Posterior cingulate gyrus (tissue), 11 donors: Measurements from ENCODE around the gene TNIP1.
A peak's percentile ranks its signal among the peaks of the same experiment; 100 is the strongest.

Experiments
- DNase-seq, 10 donors: peaks; one replicate each; pipeline versions ENCODE4 v3.0.0 to v3.0.0-alpha.2; 2020 to 2021; ENCODE audit warnings: mixed read lengths in 3 of 10
- intact Hi-C: fragments of 100-400 bp; cut with DNase I; formaldehyde crosslinking; loops from one replicate; pipeline ENCODE4 v1.15.1; 2023

The TNIP1 gene

DNA sequence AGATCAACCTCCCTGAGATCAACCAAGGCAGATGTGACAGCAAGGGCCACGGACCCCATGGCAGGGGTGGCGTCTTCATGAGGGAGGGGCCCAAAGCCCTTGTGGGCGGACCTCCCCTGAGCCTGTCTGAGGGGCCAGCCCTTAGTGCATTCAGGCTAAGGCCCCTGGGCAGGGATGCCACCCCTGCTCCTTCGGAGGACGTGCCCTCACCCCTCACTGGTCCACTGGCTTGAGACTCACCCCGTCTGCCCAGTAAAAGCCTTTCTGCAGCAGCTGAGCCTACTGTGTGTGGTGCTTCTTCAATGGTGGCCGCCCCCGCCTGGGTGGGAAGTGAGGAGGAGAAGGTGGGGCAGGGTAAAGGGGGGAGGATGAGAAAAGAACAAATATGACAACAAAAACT is 52.1 kb downstream of the TNIP1 start:
- intact Hi-C loops: no loop called here
- peak in 1 of 10 donors; percentile 34 for DNase-seq

DNA sequence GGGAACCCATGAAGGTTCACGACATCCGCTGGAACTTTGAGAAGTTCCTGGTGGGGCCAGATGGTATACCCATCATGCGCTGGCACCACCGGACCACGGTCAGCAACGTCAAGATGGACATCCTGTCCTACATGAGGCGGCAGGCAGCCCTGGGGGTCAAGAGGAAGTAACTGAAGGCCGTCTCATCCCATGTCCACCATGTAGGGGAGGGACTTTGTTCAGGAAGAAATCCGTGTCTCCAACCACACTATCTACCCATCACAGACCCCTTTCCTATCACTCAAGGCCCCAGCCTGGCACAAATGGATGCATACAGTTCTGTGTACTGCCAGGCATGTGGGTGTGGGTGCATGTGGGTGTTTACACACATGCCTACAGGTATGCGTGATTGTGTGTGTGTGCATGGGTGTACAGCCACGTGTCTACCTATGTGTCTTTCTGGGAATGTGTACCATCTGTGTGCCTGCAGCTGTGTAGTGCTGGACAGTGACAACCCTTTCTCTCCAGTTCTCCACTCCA is 52.8 kb downstream of the TNIP1 start:
- intact Hi-C loops: no loop called here
- peak in 1 of 10 donors; percentile 57 for DNase-seq

GRCh38 chr5:151026679-151027078 is 54.2 kb downstream of the TNIP1 start:
- peak in 1 of 10 donors; percentile 82 for DNase-seq
- intact Hi-C loops: no loop called here

DNA sequence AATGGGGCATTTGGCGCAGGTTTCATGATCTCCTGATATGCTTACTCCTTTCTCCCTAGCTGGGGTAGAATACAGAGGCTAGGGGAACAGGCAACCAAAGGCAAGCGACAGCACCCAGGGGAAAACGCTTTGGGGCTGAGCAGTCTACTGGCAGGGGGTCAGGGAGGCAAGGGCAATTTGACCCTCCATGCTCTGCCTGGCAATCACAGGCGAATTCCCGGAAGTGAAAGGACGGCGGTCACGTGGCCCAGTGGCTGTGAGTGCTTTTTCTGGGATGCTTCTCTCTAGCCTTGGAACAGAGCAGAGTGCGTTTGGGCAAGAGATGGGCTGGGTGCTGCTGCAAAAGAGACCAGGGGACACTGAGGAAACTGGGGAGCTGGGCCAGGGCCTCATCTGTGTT is 54.7 kb downstream of the TNIP1 start:
- intact Hi-C loops: no loop called here
- DNase-seq: peak in 1 of 10 donors; percentile 28

DNA sequence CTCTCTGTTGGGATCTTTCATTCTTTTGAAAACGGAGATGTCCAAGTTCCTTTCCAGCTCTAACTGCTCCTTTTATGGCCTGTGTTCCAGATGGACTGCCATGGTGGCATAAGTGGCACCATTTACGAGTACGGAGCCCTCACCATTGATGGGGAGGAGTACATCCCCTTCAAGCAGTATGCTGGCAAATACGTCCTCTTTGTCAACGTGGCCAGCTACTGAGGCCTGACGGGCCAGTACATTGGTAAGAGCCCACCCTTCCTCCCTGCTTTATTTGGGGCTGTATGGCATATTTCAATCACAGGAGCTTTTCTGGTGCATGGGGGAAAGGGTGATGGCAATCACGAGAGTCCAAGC is 55.6 kb downstream of the TNIP1 start:
- DNase-seq: peak in 1 of 10 donors; percentile 15
- intact Hi-C loops: no loop called here

DNA sequence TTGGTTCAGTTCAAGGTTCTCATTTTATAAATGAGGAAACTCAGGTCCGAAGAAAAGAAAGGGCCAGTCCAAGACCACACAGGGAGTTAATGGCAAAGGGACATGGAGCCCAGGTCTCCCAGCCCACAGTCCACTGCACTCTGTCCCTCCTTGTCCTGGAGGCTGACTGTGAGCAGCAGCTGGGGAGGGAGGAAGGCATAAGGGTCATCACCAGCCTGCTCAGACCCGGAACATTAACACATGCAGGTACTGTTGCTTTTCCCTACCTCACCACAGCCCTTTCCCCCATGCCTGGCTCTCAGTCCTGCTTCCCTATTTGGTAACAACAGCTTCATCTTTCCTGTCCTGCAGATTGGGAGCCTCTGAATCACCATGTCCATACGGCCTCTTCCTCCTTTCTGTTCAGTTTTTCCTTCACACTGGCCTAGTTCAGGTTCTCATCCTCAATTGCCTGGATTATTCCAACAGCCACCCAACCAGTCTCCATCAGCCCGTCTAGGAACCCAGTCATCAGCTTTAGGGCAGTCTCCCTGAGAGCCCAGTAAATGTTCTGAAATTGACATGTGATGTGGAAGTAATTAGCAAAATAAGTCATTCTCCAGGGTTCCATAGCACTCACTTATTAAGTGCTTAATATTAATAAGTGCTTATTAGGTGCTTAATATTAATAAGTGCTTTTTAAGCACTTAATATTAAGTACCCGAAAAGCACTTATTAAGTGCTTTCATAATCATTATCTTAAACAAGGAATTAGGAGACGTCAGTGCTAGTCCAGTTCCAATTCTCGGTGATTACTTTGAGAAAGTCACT is 56.2 kb downstream of the TNIP1 start:
- peak in 1 of 10 donors; percentile 26 for DNase-seq
- intact Hi-C loops: no loop called here

- intact Hi-C loops: no loop called here
- peak in 1 of 10 donors; percentile 77 for DNase-seq
Observed at GRCh38 chr5:151023651-151024050, 57.2 kb downstream of the TNIP1 start.

GRCh38 chr5:151023047-151023615 is 57.7 kb downstream of the TNIP1 start:
- intact Hi-C loops: no loop called here
- DNase-seq: peak in 1 of 10 donors; percentile 78

DNA sequence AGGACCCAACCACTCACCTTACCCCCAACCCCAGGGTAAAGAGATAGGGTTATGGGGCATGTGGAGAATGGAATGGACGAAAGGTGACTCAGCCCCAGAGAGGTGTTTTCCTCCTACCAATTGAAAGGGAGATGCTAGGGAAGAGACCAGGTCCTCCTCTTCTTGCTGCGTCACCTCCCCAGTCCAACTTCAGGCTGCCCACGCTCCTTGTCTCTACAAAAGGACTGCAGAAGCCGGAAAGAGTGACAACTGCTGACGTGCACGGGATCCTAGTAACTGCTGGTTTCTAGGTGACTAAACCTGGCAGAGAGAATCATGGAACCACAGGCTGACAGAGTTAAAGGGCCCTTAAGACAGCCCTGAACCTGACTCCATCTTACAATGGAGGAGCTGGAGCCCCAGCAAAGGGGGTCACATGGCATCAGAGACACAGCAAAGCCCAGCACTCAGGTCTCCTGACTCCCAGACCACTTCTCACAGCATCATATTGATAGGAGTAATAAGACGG is 58.3 kb downstream of the TNIP1 start:
- DNase-seq: peak in 6 of 10 donors; percentile 40 to 92 (median 77)
- intact Hi-C loops: no loop called here

DNA sequence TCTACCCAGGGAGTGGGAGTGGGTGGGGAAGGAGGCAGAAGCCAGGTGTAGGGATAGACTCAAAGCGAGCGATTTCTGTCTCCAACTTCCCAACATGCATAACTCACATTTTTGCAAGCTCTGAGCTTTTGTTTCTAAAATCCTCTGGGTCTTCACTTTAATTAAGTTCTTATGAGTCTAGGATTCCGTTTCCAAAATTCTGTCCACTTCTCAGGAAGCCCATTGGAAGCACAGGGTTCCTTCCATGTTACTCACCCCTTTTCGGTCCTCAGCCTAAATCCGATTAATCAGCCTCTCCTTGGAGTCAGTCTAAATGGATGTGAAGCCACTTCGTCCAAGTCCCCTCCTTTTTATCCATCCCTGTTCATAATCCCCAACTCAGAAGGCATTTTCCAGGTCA is 59.1 kb downstream of the TNIP1 start:
- DNase-seq: no peak
- intact Hi-C loops: no loop called here

DNA sequence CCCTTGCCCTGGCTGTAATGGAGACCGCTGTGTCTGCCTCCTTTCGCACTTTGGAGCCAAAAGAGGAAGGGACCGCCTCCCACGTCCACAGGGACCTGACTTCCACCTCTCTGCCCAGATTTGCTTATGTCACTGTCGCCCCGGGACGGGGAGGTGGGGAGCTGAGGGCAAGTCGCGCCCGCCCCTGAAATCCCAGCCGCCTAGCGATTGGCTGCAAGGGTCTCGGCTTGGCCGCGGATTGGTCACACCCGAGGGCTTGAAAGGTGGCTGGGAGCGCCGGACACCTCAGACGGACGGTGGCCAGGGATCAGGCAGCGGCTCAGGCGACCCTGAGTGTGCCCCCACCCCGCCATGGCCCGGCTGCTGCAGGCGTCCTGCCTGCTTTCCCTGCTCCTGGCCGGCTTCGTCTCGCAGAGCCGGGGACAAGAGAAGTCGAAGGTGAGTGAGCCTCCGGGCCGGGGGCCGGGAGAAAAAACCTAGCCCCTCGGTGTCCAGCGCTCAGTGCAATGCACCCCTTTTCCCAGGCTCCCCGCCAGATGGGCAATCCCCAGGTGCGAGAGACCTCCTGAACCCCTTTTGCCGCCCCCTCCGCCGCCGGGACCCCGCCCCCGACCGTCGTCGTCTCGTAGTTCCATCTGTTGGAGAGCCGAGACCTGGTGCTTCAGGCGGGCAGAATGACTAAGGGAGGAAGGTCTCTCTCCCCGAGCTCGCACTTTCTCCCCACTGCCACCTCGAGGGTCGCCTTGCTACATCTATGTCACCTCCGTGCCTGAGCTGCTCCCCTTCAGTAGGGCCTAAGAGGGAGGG is 60.3 kb downstream of the TNIP1 start, which contains the start of gene GPX3:
GPX3 (plus strand) TSS at position 288 of the 807 bp plus-strand sequence; CDS start at position 352, 64 bp downstream.
- intact Hi-C loops: no loop called here
- DNase-seq: peak; percentile 58 to 96 (median 70)

GRCh38 chr5:151019331-151019730 is 61.5 kb downstream of the TNIP1 start:
- intact Hi-C loops: no loop called here
- DNase-seq: peak in 1 of 10 donors; percentile 9

GRCh38 chr5:151018846-151019245 is 62.0 kb downstream of the TNIP1 start:
- no peak for DNase-seq
- intact Hi-C loops: no loop called here

DNA sequence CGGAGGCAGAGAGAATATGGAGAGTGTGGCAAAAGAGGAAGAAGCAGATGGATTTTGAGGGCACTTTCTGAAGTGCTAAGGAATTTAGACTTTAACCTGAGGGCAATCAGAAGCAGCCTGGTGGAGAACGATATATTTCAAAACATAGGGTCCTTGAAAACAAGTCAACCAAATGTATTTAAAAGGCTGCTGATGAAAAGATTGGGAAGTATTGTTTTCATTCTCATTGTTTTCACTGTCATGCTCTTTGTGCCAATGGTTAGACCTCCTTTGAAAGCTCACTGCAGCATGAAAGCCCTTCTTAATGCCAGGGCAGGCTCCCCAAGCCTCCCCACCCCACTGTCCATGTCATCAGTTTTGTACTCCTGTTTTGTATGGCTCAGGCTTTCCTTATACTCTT is 62.9 kb downstream of the TNIP1 start:
- peak in 1 of 10 donors; percentile 9 for DNase-seq
- intact Hi-C loops: no loop called here

DNA sequence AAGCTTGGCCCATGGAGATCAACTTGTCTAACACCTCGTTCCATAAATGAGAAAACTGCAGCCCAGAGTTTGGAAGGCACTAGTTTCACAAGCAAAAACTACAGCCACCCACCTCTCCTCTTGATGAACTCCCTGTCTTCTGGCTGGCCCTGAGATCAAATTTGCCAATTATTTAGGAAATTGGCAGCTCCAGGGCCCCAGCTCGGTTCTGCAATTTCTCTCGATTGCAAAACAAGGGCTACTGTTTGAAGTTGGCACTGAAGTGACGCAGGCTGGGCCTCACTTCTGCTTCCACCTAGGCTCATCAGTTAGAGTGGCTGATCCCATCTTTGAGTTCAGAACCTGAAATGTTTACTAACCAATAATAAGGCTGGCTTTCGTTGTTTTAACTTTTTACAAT is 64.1 kb downstream of the TNIP1 start:
- DNase-seq: peak in 2 of 10 donors; percentile 17 to 79
- intact Hi-C loops: no loop called here

DNA sequence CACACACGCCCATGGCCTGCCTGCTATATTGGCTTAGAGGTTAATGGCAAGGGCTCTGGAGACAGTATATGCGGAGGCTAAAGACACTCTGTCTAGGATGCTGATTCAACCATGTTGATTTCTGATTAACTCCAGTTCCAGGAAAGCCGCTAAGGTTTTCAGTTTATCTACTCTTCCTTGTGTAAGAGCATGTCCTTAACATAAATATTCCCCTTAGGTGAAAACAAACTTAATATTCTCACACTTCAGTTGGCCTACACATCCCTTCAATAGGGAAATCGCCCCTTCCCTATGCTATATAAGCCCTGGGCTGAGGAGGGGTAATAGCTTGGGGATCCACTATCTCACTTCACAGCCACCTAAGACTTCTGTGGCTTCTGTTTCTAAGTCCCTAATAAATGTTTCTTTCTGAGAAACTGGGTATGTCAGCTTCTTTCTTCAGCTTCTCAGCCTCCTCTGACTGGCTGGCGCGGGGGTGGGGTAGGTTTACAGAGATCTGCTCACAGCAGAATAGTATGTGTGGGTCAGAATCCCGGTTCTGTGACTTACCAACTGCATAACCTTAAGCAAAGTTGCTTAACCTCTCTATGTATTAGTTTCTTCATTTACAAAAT is 64.8 kb downstream of the TNIP1 start:
- peak in 1 of 10 donors; percentile 51 for DNase-seq
- intact Hi-C loops: no loop called here

DNA sequence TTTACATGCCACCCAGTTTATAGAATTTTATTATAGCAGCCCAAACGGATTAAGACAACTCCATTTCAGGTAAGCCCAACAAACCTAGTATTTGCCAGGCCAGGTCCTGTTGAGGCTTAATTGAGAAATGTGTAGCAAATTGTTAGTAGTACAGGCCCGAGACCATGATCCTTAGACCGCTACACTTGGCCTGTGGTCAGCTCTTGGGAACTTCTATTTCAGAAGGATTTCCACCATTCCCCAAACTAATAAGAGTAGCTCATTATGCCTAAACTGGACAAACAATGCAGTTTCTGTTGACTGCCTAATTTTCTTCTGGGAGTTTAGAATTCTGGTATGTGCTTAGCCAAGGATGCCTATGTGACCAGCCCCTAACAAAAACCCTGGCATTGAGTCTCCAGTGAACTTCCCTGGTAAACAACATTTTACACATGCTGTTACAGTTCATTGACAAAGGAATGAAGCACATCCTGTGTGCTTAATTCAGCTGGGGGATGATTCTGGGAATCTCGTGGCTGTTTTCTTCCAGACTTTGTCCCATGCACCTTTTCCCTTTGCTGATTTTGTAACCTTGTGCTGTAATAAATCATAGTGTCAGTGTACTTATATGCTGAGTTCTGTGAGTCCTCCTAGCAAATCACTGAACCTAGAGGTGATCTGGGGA is 66.0 kb downstream of the TNIP1 start:
- intact Hi-C loops: no loop called here

DNA sequence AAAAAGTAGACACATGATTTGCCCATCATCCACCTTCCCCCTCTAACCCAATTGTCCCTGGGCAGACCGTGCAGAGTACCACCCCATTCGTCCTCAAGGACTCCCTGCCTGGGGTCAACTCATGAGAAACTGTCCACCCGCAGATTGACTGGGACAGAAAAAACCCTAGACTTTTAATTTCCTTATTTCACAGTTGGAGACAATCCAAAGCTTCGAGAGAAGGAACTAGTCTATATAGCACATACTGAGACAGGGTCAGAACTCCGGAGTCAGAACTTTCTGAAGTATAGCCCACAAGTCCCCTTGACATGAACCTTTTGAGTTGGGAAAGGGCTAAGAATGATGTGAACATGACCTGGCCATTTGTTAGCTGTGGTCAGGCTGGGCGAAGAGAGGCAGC is 68.0 kb downstream of the TNIP1 start:
- DNase-seq: peak in 1 of 10 donors; percentile 12
- intact Hi-C loops: no loop called here

More for the DNA sequence above, 66.0 kb downstream of the TNIP1 start:
- DNase-seq: peak in 1 of 10 donors; percentile 10

DNA sequence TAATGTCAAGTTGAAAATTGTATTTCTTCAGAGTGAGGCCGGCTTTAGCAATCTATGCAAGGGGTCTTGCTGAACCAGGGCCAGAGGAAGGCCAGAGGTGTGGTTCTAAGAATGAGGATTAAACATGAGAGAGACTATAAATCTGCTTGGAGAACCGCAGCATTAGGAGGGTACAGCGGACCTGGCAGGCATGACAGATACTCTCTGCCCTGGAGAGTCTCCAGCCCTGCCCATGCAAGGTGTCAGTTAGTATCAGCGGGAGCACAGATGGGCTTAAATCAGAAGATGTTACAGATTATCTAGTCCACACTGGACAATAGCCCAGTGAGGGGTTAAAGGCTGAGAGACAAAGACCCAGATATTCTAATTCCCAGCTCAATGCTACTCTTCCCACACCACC is 71.9 kb downstream of the TNIP1 start:
- no peak for DNase-seq
- intact Hi-C loops: no loop called here

- intact Hi-C loops: no loop called here
- no peak for DNase-seq
Observed at GRCh38 chr5:151008210-151008491, 72.7 kb downstream of the TNIP1 start.
